GM21360 (cell line): ENCODE data around the gene B4GALNT2.
"Not testable (repeated sequence)": the region's sequence is repeated elsewhere in the genome, so short reads cannot be mapped to it uniquely, and the experiment has no call there.

ENCODE experiments used
- ATAC-seq: cut with Tn5 transposase; IDR thresholded peaks from one replicate; pipeline ENCODE4 v1.9.1; 2021; ENCODE audit warnings: mild to moderate bottlenecking, moderate library complexity; ENCODE audit not compliant: unreplicated experiment

Gene B4GALNT2

DNA sequence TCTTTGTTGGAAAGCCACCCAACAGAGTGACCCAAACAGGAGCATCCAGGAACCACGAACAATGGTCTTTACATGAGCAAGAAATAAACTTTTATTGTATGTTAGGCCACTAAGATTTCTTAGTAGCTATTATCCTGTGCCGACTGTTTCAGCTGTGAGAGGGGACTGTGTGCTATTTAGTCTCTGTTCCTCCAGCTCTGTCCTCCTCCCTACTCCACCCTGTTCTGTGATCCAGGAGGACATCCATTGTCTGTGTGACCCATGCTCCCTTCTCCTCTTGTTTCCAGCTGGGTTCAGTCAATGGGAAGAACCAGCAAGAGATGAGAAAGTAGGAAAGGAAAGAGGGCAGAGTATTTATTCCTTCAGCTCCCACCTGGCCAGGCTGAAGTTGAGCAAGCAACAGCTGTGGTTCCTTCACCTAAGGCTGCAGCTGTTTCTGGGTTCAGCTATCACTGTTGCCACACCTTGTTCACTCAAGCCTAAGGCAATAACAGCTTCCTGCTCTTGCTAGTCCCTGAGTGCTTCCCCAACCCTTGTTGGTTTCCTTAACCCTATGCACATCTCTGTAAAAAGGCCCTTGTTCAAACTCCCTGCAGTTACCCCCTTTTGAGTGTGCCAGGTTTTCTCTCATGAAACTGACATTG, 14.9 kb upstream of the B4GALNT2 start:
- ATAC-seq, result no peak

DNA sequence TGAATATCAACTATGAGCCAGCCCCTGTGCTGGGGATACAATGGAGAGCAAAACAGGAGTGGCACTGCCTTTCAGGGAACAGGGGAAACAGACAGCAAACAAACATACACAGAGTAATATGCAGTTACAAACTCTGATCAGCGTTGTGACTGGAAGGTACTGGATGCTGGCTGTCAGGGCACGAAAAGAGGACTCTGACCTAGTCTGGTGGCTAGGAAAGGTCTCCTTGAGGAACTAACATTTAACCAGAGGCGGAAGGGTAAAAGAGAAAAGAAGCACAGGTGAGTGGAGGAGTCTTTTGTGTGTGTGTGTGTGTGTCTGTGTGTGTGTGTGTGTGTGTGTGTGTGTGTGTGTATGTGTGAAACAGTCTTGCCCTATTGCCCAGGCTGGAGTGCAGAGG, 12.4 kb upstream of the B4GALNT2 start:
- no peak for ATAC-seq

DNA sequence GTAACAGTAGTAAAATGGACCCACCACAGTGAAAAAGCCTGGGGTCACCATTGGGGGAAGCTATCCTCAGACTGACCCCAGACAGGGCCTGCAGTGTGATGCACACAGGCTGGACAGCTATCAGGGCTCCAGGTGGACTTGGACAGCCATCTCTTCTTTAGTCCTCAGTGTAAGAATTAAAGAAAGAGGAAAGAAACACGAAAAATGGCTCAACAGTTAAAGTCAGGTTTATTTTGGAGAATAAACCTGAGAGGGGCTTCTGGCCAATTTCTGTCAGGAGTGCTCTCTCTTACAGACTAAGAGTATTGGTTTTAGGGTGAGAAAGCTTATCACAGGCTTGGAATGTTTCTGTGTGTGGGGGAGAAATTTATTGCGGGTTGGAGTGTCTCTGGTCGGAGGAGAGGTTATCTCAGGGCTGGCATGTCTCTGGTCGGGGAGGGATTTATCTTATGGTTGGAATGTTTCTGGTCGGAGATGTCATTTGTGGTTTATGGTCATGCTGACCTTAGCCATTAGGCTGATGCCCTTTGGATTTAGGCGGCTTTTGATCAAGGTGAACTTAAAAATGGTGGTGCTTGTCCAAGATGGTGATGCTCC, 10.8 kb upstream of the B4GALNT2 start:
- ATAC-seq, result no peak

- ATAC-seq, result no peak
Observed at GRCh38 chr17:49122566-49122965, 10.0 kb upstream of the B4GALNT2 start.

DNA sequence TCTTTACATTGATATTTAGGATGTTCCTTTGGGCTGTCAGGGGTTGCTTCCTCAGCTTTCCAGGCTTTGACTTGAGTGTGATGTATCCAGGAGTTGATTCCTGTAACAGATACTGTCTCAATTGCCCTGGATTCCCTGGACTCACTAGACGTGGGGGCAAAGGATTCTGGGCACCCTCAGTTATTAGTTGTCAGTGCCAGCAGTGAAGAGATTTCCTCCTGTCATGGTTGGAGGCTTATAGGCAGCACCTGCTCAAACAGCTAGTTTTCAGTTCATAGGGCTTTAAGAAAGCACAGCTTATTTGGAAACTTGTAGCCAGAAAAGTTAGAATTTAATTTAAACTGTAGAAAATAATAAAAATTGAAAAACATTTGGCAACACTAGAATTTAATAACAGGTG, 9.5 kb upstream of the B4GALNT2 start:
- ATAC-seq, result no peak

GRCh38 chr17:49125449-49125848, 7.1 kb upstream of the B4GALNT2 start:
- ATAC-seq, result no peak

DNA sequence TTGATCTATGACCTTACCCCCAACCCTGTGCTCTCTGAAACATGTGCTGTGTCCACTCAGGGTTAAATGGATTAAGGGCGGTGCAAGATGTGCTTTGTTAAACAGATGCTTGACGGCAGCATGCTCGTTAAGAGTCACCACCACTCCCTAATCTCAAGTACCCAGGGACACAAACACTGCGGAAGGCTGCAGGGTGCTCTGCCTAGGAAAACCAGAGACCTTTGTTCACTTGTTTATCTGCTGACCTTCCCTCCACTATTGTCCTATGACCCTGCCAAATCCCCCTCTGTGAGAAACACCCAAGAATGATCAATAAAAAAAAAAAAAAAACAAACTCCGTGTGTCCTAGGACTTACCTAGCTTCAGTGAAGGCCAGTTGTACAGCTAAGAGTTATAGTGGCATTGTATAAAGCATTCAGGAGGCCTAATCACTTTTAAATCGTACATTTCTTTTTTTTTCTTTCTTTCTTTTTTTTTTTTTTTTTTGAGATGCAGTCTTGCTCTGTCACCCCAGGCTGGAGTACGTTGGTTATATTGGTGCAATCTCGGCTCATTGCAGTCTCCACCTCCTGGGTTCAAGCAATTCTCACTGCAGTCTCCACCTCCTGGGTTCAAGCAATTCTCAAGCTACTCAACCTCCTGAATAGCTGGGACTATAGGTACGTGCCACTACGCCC, 6.2 kb upstream of the B4GALNT2 start:
- ATAC-seq, result not testable (repeated sequence)

- ATAC-seq, result not testable (repeated sequence)
Observed at GRCh38 chr17:49129359-49129950, 3.1 kb upstream of the B4GALNT2 start.

DNA sequence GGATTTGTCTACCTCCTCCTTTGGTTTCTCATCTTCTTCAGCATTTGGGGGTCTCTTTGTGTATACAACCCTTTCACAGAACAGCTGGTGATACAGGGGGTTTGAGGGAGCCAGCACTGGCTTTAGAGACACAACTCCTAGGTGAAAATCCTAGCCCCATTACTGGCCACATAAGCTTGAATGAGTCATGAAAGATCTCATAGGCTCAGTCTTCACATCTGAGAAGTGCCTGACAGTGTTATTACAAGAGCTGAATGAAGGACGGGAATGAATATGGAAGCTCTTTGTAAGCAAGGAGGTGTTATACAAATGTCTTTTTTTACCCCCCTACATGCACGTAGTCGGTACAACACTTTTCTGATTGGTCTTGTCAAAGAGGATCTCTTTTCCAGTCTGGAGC, 1.7 kb upstream of the B4GALNT2 start:
- no peak for ATAC-seq

DNA sequence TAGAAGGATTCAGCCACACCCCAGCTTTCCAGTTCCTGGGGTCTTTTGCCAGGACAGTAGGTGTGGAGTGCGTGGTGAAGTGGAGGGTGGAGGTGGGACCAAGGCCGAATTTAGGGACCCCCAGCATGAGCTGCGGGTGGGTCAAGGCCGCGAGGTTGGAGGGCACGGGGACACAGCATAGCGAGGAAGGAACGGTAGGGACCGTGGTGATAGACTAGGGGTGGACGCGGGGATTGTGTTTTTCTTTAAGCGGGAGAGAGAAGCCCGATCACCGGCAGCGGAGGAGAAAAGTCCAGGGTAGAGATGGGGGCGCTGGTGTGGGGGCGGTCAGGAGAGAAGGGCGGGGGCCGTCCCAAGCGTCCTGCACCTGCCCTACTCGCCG, 261 bp upstream of the B4GALNT2 start:
- no peak for ATAC-seq

- ATAC-seq, result no peak
Observed at GRCh38 chr17:49136335-49136734, 3.8 kb downstream of the B4GALNT2 start.

GRCh38 chr17:49145654-49146053, 13.1 kb downstream of the B4GALNT2 start:
- ATAC-seq, result not testable (repeated sequence)

- ATAC-seq, result no peak
Observed at GRCh38 chr17:49146620-49147306, 14.2 kb downstream of the B4GALNT2 start.

GRCh38 chr17:49148171-49148570, 15.6 kb downstream of the B4GALNT2 start:
- no peak for ATAC-seq

DNA sequence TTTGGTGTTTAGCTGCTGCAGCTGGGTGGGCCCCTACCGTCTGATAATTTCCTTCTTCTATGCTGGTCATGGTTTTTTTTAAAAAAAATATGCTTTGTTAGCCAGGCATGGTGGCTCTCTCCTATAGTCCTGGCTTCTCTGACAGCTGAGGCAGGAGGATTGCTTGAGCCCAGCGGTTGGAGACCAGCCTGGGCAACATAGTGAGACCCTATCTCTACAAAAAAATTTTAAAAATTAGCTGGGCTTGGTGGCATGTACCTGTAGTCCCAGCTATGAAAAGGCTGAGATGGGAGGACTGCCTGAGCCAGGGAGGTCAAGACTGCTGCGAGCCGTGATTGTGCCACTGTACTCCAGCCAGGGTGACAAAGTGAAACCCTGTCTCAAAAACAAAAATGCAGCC, 19.4 kb downstream of the B4GALNT2 start:
- ATAC-seq, result no peak

DNA sequence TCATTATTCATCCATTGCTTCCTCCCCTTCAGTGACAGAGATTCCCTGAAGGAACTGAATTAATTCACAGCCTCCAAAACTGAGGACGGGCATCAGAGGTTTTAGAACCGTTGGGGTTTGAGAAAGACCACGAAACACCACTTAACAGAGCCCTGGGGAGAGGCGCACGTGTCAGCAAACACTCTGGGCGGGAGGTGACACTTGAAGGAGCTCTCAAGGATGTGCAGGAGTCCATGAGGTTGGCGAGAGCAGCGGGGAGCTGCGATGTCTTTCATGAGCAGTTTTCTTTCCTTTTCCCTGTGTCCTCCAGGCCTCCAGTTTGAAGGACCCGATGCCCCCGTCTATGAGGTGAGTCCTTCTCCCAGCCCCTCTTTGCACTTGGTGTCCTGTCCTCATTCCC, 23.7 kb downstream of the B4GALNT2 start:
- no peak for ATAC-seq

DNA sequence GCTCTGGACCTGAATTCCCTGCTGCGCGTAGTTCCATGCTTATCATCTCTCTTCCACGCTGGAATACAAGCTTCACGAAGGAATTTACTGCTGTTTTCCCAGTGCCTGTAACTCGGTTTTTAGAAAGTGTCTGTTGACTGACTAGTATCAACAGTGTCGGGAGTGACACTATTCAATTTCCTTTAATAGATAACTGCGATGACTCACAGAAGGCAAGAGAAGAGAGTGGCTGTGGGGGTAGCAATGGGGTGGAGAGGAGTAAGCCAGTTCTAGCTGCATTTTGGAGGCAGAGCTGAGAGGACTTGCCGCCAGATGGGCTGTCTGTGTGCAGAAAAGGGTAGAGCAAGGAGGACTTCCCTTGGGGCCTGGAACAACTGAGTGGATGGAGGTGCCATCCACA, 25.2 kb downstream of the B4GALNT2 start:
- ATAC-seq, result no peak

- ATAC-seq, result no peak
Observed at GRCh38 chr17:49162866-49163265, 30.3 kb downstream of the B4GALNT2 start.

DNA sequence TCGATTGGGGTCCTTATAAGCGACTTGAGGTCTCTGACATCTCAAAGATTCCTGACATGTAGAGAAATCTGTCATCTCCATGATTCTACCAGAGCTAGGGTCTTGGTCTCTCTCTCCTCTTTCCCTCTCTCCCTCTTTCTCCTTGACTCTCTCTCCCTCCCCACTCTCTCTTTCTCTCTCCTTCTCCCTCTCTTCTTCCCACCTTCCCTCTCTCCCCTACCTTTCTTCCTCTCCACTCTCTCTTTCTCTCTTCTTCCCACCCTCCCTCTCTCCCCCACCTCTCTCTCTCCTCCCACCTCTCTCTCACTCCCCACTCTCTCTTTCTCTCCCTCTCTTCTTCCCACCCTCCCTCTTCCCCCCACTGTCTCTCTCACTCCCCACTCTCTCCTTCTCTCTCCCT, 32.6 kb downstream of the B4GALNT2 start:
- ATAC-seq, result no peak

DNA sequence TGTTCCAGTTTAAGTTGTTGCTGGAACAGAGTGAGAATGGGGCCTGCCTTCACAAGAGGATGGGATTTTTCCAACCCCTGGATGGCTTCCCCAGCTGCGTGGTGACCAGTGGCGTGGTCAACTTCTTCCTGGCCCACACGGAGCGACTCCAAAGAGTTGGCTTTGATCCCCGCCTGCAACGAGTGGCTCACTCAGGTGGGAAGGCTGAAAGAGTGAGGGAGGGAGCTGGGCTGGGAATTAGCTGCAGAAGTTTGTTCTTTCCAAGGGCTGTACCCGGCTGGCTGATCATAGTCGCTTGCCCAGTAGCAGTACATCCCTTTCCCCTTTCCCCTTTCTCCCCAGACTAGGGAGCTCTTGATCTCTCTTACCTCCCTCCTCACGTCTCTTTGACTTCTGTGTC, 36.1 kb downstream of the B4GALNT2 start:
- ATAC-seq, result no peak

- no peak for ATAC-seq
Observed at GRCh38 chr17:49170216-49170615, 37.6 kb downstream of the B4GALNT2 start.
